Smooth muscle cell (in vitro differentiated cells): ENCODE data around the gene KLHL6. TPM values are rescaled to one million over a fixed set of nuclear protein-coding genes. Genes with fewer than 3 reads are reported as not detected.
A peak's percentile ranks its signal among the peaks of the same experiment; 100 is the strongest.

Experiments
- DNase-seq: peaks from one replicate; lab custom pipeline; 2025; ENCODE audit not compliant: unreplicated experiment; lab: John Stamatoyannopoulos, UW
- H2AFZ ChIP-seq: fragments of 200-600 bp; sonication (generic); 2 replicates; pipeline ENCODE4 v1.6.0; 2016; ENCODE audit warnings: antibody characterized with exemption, low read depth, mild to moderate bottlenecking
- H3F3A ChIP-seq: fragments of 200-600 bp; sonication (generic); 2 replicates; pipeline ENCODE4 v1.6.0; 2017; ENCODE audit warnings: antibody characterized with exemption, low read depth
- H3K27ac ChIP-seq: fragments of 200-600 bp; sonication (generic); 2 replicates; pipeline ENCODE4 v1.5.1; 2016; ENCODE audit warnings: low read depth, mild to moderate bottlenecking
- H3K27me3 ChIP-seq: fragments of 200-600 bp; sonication (generic); 2 replicates; pipeline ENCODE4 v1.6.1; 2016; ENCODE audit warnings: low read depth, mild to moderate bottlenecking
- H3K36me3 ChIP-seq: fragments of 200-600 bp; sonication (generic); 2 replicates; pipeline ENCODE4 v1.5.1; 2016; ENCODE audit warnings: low read depth
- H3K4me1 ChIP-seq: fragments of 200-600 bp; sonication (generic); 2 replicates; pipeline ENCODE4 v1.5.1; 2016; ENCODE audit warnings: low read depth
- H3K4me2 ChIP-seq: fragments of 200-600 bp; sonication (generic); 2 replicates; pipeline ENCODE4 v1.6.0; 2016; ENCODE audit warnings: mild to moderate bottlenecking
- H3K4me3 ChIP-seq: fragments of 200-600 bp; sonication (generic); 2 replicates; pipeline ENCODE4 v1.5.1; 2016; ENCODE audit warnings: mild to moderate bottlenecking
- H3K79me2 ChIP-seq: fragments of 200-600 bp; sonication (generic); 2 replicates; pipeline ENCODE4 v1.6.0; 2016; ENCODE audit warnings: low read depth, mild to moderate bottlenecking
- H3K9ac ChIP-seq: fragments of 200-600 bp; sonication (generic); 2 replicates; pipeline ENCODE4 v1.6.0; 2016; ENCODE audit warnings: low read depth
- H3K9me3 ChIP-seq: fragments of 200-600 bp; sonication (generic); replicated peaks from 2 replicates; pipeline ENCODE4 v1.5.1; 2016; ENCODE audit warnings: low read depth
- H4K20me1 ChIP-seq: fragments of 200-600 bp; sonication (generic); 2 replicates; pipeline ENCODE4 v1.6.0; 2016; ENCODE audit warnings: low read depth
- CTCF ChIP-seq: fragments of 200-600 bp; sonication (generic); IDR thresholded peaks from 2 replicates; pipeline ENCODE4 v1.5.1; 2017; ENCODE audit warnings: borderline replicate concordance, mild to moderate bottlenecking, antibody characterized with exemption; ENCODE audit not compliant: insufficient read depth, poor library complexity, severe bottlenecking
- WGBS: methylation state at CpG from one replicate; pipeline ENCODE4 v1.1.7; 2016; ENCODE audit warnings: low lambda C conversion rate; 5-methylcytosine and 5-hydroxymethylcytosine counted together
- polyA plus RNA-seq: library from polyadenylated mRNA; unstranded; fragments of >200 nt; fragmentation: Nextera tagmentation; extraction: Ambion mirVana; gene quantifications from 2 replicates; pipeline ENCODE4 v1.2.1, GENCODE V29; 2016
- total RNA-seq: library from RNA; depleted of rRNA; stranded (reverse); fragments of >200 nt; gene quantifications from 2 replicates; pipeline ENCODE4 v1.2.3, GENCODE V29; 2014

KLHL6 gene
- total and polyA plus RNA-seq, 2 experiments from 2014 or later: 0.22 TPM; not detected in 1

- Histone ChIP-seq H3K36me3 (no peaks in the 10 kb centered on the region), H3K27me3 (peaks cover 3% of the 10 kb centered on the region), H3K4me1 (no peaks in the 10 kb centered on the region), H2AFZ (peak overlapping the region; percentile 54), H3K9me3 (no peaks in the 10 kb centered on the region), H4K20me1 (no peaks in the 10 kb centered on the region), H3K4me3 (no peak overlapping the region), H3F3A (no peaks in the 10 kb centered on the region), H3K27ac (no peak overlapping the region), H3K4me2 (no peak overlapping the region), H3K79me2 (no peaks in the 10 kb centered on the region), H3K9ac (no peak overlapping the region)
- 87% methylated on average over 5 of the region's 5 CpGs for WGBS
- no peak for TF ChIP-seq CTCF
- no peak for DNase-seq
Measured at GRCh38 chr3:183583331-183584245, 28.1 kb upstream of the KLHL6 start.

- WGBS: 100% methylated on average over 1 of the region's 1 CpG
Measured at GRCh38 chr3:183582161-183582560, 26.7 kb upstream of the KLHL6 start.

DNA sequence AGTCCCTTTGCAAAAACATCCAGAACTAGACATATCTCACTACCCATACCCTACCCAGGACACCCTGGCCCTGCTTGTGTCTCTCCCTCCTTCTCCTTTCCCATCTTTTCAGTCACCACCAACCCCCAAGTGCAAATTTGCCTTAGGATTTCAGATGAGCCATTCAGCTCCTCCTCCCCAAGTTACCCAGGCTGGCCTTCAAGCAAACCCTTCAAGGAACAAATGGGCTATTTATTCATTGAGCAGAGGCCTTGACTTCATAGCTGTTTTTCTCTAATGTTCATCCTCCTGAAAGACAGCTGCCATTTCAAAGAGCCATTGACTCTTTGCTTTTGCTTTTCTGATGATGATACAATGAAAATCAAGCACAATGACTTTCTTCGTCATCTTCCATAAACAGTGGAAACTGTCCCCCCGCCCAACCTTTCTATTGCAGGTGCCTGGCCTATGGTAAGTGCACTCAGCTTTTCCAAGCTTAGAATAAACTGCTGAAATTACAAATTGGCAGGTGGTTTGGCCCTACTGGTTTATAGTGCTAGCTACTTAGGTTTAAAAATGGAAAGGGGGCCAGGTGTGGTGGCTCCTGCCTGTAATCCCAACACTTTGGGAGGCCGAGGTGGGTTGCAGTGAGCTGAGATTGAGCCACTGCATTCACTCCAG lies 26.1 kb upstream of the KLHL6 start:
- WGBS: 94% methylated on average over 3 of the region's 3 CpGs
- H3K9me3 ChIP-seq: no peaks in the 10 kb centered on the region
- DNase-seq: no peak
- no peak for TF ChIP-seq CTCF
- H3K79me2 ChIP-seq: no peaks in the 10 kb centered on the region
- H3K4me1 ChIP-seq: peaks cover 9% of the 10 kb centered on the region
- no peaks in the 10 kb centered on the region for H3K36me3 ChIP-seq
- no peaks in the 10 kb centered on the region for H3F3A ChIP-seq
- H2AFZ ChIP-seq: no peak overlapping the region
- no peaks in the 10 kb centered on the region for H4K20me1 ChIP-seq
- H3K9ac ChIP-seq: no peak overlapping the region
- no peak overlapping the region for H3K4me3 ChIP-seq
- peaks cover 7% of the 10 kb centered on the region for H3K27me3 ChIP-seq
- no peak overlapping the region for H3K27ac ChIP-seq
- no peak overlapping the region for H3K4me2 ChIP-seq

More at GRCh38 chr3:183582161-183582560, 26.7 kb upstream of the KLHL6 start:
- DNase-seq: no peak
- Histone ChIP-seq H2AFZ (no peak overlapping the region), H3K9ac (no peak overlapping the region), H3K27me3 (peaks cover 7% of the 10 kb centered on the region), H3K4me2 (no peak overlapping the region), H3K9me3 (no peaks in the 10 kb centered on the region), H3K79me2 (no peaks in the 10 kb centered on the region), H3K4me1 (peaks cover 4% of the 10 kb centered on the region), H3K27ac (no peak overlapping the region), H3K36me3 (no peaks in the 10 kb centered on the region), H3K4me3 (no peak overlapping the region), H3F3A (no peaks in the 10 kb centered on the region), H4K20me1 (no peaks in the 10 kb centered on the region)
- TF ChIP-seq CTCF: no peak
